GM18502 (cell line): ENCODE data around the gene CFP.
"Not testable (repeated sequence)": the region's sequence is repeated elsewhere in the genome, so short reads cannot be mapped to it uniquely, and the experiment has no call there.

Experiments used
- ATAC-seq: cut with Tn5 transposase; IDR thresholded peaks from one replicate; pipeline ENCODE4 v1.9.1; 2021; ENCODE audit warnings: mild to moderate bottlenecking; ENCODE audit not compliant: unreplicated experiment, poor library complexity

The CFP gene

DNA sequence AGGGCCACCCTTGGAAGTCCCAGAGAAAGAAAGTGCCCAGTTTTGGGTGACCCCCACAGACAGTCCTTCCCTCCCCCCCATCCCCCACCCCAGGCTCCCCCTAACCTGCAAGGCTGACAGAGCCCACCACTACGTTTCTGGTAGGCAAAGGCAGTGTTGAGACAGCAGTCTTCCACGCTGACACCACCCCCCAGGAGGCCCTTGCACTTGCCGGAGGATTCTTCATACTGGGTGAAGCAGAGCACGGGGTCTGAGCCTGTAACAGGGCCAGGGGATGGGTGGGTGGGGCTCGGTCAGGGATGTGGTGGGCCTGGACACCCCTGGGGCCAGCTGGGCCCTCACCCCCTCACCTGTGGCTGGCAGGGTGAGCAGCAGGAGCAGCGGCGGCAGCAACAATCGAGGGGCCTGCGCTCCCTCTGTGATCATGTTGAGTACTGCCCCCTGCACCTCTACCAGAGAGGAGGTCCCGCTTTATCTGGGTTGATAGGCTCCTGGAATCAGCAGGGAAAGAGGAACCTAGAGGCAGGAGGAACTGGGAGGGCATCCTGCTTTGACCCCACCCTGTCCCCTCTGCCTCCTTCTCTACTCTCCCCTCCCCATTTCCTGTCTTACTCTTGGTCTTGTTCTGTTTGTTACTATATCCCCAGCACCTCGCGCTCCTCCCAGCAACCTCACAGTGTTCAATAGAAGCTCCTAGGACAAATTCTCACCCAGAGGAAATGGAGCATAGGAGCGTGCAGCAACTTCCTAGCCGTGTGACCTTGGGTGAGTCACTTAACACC is at the start of gene CFP:
Gene CFP, minus strand, starts transcription at position 512 of the 782 bp plus-strand sequence. Its CDS starts 86 bp downstream, at position 426.
- ATAC-seq: no peak

DNA sequence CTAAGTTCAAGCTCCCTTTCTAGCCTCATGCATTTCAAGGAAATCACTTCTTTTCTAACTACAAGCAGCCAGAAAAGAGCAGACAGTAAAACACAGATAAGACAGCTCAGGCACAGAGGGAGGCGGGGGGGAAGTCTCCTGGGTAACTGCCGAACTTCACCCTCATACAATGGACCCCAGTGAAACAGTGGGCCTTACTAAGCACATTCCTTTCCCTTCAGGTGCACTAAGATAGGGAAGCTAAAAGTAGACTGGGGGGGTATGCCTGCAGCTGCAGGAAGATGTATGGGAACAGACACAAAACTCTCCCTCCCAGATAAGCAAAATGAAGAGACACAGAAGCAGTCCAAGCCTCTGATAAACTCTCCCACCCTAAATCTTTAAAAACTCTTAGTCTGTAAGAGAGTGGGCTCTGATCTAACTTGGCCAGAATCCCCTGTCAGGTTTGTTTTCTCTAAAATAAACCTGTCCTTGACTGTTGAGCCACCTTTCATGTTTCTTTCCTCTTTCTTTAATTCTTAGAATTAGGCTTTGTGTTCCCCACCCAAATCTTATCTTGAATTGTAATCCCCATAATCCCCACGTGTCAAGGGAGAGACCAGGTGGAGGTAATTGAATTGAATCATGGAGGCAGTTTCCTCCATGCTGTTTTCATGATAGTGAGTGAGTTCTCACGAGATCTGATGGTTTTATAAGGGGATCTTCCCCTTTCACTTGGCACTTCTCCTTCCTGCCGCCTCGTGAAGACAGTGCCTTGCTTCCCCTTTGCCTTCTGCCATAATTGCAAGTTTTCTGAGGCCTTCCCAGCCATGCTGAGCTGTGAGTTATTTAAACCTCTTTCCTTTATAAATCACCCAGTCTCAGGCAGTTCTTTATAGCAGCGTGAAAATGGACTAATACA is 46.5 kb upstream of the CFP start:
- not testable (repeated sequence) for ATAC-seq

GRCh38 chrX:47674776-47675175 is 45.0 kb upstream of the CFP start:
- ATAC-seq: no peak

- not testable (repeated sequence) for ATAC-seq
Measured at GRCh38 chrX:47665797-47666196, 36.1 kb upstream of the CFP start.

DNA sequence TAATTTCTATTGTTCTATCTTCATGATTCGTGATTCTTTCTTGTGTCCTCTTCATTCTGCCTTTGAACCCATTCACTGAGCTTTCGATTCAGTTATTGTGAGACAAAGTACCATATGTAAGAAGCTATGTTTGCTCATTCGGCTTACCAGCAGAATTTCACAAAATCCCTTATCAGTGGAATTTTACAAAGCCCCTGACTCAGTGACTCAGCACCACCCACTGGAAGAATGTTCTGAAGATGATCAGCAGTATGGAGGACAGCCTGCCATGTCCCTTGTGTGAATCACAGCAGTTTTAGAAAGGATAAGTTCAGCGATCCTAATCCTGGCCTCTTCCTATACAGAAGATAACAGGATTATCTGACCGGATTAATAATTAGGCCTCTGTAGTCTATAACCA is 35.0 kb upstream of the CFP start:
- no peak for ATAC-seq

- no peak for ATAC-seq
Measured at GRCh38 chrX:47662144-47662657, 32.5 kb upstream of the CFP start.

GRCh38 chrX:47661539-47661938 is 31.8 kb upstream of the CFP start:
- no peak for ATAC-seq

DNA sequence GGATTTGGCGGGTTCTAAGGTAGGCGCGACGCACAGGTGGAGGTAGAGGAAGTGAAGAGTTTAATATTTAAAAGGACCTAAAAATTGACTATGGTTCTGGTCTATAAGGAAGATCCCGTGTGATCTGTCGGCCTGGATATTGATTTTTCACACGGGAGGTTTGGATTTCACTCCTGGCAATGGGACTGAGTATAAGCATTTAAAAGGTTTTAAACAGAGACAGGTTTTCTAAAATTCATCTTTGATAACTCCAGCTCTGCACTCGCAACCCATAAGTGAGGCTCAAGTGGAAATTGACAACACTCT is 29.6 kb upstream of the CFP start:
- ATAC-seq: no peak

DNA sequence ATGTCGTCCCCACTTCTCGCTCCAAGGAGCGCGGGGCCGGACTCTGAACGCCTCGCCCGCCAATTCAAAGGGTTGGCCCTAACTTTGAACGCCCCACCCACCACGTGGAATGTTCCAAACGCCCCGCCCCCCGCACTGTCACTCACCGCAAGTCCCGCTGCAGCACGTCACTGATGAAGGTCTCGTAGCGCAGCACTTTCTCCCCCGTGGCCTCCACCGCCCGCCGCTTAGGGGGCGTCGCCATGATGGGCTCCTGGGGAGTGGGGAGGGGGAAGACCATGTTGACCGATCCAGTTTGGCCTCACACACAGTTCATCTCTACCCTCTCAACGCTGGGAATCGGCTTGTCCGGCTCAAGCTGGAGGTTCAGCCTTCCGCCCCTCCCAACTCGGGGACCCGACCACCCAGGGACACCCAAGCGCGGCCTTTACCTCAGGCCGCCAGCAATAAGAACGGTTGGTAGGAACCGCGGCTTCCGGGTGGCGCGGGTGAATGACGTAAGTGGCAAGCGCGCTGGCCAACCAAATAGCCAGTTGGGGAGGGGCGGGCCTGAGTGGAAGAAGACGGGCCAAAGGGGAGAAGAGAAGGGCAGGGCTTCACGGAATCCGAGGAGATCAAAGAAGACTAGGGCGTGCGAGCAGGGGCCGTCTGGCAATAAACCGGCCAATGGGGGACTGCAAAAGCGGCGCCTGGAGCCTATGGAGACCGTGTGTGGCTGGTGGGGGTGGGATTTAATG is 29.1 kb upstream of the CFP start, which contains the start of gene UXT:
Gene UXT, minus strand, starts transcription at position 497 of the 737 bp plus-strand sequence. Its CDS starts 253 bp downstream, at position 244.
- ATAC-seq: peak; percentile 86

DNA sequence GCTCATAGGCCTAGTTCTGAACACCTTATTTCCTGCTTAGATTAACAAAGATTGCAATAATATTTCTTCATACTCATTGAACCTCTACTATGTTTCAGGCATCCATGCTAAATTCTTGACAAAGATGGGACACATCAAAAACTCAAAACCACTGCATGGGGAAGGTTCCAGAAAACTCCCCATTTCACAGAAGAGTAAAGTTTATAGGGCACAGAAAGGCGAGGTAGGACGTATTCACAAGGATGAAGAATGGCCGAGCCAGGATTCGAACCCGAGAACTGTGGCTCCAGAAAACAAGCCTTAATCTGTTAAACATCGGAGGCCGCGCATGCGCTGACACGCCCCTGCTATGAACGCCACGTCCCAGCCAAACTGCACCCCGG is 28.6 kb upstream of the CFP start:
- no peak for ATAC-seq

GRCh38 chrX:47651043-47651905 is 21.5 kb upstream of the CFP start:
- no peak for ATAC-seq

DNA sequence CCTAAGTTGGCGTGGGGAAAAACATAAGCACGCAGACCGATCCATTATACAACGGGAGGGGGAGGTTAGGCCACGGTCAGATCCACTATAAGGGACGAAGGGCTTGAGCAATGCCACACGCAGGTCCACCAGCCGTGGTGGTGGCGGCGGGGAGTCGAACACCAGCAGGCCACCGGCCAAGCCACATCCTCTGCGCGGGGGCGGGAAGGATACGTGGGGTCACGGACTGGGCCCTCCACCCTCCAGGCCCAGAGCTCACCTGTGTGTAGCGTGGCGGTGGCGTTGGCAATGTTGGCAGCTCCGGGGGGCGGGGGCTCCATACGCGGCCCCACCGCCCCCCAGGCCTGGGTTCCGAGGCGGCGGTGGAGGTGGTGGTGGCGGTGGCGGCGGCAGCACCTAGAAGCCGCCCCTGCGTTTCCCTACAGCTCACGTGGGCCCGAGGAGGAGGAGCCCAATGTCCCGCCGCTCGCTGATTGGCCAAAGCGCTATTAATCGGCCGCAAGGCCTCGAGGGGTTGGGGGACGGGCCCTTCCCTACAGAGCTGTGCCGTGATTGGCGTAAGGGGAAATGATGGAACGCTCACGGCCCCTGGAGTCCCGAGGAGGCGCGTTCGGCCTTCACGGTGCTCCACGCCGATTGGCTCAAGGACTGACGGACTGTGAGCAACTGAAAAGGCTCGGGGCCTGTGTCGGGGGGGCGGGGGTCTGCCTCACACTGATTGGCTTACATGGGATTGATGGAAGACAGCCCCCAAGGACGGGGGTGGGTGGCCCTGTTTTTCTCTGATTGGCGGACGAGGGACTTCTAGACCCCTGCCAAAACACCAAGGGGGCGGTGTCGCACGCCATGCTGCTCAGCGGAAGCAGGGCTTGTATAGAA is 20.7 kb upstream of the CFP start, which contains the start of gene ELK1:
Gene ELK1, minus strand, starts transcription at position 400 of the 879 bp plus-strand sequence. CDS start 9,122 bp downstream, outside the sequence.
- ATAC-seq: peak; percentile 92

GRCh38 chrX:47649781-47650163 is 20.0 kb upstream of the CFP start:
- no peak for ATAC-seq

DNA sequence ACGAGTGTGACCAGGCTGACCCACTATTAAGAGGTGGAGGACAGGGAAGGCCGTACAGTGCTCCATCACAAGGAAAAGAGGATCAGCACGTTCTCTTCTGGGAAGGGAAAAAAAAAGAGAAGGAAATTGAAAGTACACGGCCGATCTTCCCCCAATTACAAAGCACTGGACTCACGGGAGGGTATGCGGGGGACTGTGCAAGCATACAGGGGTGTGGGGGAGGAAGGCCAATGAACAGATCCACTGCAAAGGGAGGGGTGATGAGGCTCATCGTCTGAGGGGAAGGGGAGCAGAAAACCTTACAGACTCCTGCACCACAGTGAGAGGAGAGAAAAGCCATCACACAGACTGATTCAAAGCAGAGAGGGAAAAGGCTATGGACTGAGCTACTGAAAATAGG is 19.5 kb upstream of the CFP start:
- ATAC-seq: no peak

GRCh38 chrX:47648376-47648775 is 18.6 kb upstream of the CFP start:
- no peak for ATAC-seq

- ATAC-seq: no peak
Measured at GRCh38 chrX:47646636-47647035, 16.9 kb upstream of the CFP start.

GRCh38 chrX:47645530-47645929 is 15.8 kb upstream of the CFP start:
- no peak for ATAC-seq

- no peak for ATAC-seq
Measured at GRCh38 chrX:47644557-47645091, 14.9 kb upstream of the CFP start.
